Pons (tissue), 1 donor: Measurements from ENCODE around the gene RAX.
A peak's percentile ranks its signal among the peaks of the same experiment; 100 is the strongest.

Experiments
- DNase-seq: peaks from one replicate; pipeline ENCODE4 v3.0.0-alpha.2; 2016; ENCODE audit warnings: low spot score

Gene RAX

DNA sequence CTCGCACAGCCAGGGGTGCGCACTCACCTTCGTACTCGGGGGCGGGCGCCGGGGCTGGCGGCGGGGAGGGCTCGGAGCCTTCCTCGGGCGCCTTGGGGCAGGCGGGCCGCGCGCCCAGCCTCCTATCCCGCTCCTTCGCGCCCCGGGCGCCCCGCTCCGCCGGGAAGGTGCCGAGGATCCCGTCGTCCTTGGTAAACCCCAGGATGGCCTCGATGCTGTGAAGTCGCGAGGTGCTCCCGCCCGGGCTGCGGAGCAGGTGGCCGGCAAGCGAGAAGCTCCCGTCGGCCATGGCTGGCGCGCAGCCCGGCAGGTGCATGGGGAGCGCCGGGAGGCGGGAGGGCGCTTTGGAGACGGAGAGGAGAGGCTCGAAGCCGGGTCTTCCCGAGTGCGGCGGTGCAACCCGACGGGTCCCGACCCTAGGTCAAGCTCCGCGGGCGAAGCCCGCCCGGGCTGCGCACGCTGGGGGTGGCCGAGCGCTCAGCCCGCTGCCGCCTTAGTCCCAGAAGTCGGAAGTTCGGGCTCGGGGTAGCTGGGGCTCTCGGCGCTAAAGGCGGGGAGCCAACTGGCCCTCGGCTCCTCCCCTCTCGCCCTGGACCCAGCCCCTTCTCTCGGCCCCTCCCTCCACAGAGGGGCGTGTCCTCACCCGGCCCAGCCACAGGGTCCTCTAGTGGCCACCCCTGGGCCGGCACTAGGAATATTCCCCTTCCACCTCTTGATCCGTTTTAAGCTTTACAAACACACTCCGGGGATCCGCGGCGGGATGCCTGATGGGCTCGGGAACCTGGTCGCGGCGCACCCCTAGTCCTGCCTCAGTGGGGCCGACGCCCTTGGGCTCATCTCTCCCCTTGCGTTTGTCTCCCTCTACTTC lies at the start of gene RAX:
Gene RAX, minus strand, starts transcription at position 564 of the 868 bp plus-strand sequence. Its CDS starts 248 bp downstream, at position 316.
- no peak for DNase-seq

DNA sequence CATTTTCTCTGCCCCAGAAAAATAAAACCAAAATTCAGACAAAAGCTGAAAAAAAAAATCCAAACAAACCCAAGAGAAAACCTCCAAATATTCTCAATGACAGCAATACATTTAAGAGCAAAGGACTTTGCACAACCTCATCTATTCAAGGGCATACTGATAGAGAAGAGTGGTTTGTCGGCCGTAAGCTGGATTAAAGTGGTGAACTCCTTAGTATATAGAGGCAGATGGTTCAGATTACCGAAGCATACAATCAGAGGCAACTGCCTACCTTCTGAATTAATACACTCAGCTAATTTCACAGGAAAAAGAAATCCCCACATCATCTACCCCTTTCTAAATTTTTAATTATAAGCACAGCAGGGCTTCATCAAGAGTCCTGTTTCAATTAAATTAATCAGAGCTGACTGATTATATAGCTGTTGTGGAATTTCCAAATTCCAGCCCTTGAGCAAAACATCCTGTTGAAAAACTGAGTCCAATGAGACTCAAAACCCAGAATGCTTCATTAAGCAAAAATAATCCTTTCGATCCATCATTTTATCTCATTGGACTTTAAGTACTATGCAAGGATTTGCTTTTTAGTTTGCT lies 45.3 kb upstream of the RAX start, which contains the start of gene CPLX4:
Gene CPLX4, minus strand, starts transcription at position 190 of the 591 bp plus-strand sequence. Its CDS starts 187 bp downstream, at position 3.
- DNase-seq, result no peak

DNA sequence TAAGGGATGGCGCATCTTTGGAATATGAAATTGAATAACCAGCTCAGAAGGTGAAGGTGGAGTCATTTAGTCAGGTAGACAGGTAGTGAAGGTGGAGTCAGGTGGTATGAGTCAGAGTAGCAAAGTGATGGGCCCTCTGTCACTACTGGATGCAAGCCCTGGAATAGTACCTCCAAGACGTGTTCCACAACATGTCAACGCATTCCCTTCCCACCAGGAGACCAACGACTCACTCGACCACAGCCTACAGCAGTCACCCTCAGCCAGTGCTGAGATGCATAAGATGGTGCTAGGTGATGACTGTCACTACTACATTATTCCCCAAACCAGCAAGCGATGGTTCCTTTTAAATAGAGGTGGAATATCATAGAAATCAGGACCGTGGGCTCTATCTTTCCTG lies 38.4 kb upstream of the RAX start:
- DNase-seq, result no peak

DNA sequence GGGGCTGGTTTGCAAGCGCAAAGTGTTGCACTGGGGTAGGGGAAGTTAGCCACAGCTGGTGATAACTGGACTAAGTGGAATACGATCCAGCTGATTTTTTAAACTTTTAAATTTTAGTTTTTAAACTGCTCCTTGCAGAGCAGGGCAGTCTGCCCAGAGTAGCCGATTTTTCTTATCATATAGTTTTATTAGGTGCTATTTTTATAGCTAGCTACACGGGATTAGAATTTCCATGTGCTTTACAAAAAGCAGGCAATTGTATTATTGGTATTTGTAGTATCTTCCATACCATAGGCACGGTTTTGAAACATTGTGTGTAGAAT lies 35.6 kb upstream of the RAX start:
- no peak for DNase-seq

DNA sequence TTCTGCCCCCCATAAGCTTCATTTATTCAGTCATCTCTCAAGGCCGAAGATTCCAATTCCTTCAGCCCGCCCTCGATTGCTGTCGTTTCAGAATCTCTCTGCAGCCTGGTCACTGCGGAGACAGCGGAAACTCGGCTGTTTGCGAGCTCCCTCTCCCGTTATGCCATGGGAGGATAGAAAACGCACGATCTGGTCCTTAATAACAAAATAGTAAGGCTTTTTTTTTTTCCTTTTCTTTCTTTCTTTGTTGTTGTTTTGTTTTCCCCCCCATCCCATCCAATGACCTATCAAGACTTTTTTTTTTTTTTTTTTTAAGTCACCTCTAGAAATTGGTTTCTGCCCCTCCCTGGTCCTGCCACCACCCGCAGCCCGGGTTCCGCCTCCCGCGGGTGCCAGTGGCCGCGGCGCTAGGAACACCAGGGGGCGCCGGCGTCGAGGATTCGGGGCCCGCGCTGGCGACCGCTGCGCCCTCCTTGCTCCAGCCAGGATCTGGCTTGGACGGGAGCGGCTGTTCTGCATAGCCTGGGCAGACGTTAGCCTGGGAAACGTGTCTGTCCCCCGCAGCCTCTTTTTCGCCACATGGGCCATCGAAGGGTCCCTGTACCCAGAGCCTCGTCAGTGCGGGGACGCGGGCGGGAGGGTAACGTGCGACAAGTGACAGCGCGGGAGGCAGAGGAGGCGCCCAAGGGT lies 35.1 kb upstream of the RAX start:
- peak; percentile 19 for DNase-seq

DNA sequence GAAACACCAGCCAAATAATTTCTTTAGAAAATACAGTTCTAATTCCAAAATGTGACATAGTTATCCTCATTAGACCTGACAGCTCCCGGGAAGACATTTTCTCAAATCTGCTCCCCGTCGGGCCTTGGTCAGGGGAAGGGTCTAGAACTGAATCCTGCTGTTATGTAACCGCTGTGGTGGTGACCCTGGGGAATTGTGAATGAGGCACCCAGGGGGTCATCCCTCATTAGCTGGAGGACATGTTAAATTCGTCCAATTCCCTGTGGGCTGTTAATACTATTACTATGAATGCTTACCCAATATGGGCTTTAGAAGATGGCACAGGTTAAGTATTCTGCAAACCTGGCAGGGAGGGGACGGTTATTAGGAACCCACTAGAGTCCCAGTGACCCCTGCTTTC lies 33.4 kb upstream of the RAX start:
- no peak for DNase-seq

DNA sequence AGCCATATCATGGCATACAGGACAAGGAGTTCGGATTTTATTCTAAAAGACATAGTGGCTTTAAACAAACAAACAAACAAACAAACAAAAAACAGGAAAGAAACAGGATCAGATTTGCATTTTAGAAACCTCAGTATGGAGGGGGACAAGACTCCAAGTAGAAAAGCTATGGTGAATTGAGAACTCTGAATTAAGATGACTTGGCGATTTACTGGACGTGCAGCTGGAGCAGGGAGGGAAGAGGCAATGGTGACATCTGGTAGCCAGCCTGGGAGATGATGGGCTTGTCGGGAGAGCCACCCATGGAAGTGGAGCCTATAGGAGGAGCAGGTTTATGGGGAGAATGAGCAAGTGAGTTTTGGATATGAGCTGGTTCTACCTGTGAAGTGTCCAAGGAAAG lies 32.0 kb upstream of the RAX start:
- DNase-seq, result no peak

DNA sequence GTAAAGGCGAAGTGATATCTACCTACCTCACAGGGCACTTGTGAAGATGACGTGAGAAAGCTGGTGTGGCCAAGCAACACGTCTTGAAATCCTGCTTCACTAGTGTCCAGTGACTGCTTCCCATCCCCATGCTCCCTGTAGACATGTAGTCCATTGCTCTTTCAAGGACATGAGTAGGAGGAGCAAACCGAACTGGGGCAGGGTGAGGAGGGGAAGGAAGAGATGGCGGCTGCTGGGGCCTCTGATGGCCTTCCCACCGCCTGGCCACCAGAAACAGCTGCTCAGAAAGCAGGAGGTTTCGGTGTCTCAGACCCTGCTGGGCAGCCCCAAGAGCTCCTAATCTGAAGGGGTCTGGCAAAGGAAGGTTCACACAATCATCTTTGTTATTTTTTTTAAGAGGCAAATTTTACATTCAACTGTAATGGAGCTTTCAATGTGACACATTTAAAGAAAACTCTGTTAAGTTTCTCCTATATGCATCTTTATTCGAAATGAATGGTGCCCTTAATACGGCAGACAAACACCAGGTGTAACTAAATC lies 30.5 kb upstream of the RAX start:
- DNase-seq, result no peak

DNA sequence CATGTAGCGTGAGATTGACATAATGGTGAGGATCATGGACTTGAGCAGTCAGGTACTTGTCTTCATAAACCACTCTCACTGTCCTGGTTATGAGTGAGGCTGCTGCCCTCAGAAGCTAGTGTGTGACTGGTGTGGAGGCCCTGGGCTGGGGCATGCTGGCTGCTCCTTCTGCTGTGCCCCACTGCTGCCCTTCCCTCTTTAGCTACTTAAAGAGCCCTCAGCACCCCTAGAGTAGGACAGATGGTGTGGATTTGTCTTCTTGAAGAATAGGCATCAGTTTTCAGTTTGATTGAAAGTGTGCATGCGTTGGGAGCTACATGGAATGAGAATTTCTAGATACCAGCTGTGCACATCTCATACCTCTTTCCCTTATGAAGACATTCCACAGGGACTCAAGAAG lies 29.8 kb upstream of the RAX start:
- DNase-seq, result no peak

DNA sequence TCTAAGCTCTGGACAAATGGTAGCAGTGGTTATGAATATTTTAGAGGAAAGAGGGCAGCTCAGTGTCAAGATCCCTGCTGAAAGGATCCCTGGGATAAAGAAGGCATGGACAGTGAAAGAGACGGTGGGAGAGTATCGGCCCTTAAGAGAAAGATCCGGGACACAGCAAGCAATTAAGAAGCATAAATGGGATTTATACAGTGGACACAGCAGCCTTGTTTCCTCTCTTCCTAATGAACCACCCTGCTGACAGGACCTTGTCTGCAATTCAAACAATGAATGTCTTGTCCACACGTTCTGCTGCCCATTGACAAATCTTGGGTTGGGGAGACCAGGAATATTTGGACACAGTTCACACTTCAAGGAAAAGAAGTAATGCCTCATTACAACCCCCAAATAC lies 28.7 kb upstream of the RAX start:
- DNase-seq, result peak; percentile 35

DNA sequence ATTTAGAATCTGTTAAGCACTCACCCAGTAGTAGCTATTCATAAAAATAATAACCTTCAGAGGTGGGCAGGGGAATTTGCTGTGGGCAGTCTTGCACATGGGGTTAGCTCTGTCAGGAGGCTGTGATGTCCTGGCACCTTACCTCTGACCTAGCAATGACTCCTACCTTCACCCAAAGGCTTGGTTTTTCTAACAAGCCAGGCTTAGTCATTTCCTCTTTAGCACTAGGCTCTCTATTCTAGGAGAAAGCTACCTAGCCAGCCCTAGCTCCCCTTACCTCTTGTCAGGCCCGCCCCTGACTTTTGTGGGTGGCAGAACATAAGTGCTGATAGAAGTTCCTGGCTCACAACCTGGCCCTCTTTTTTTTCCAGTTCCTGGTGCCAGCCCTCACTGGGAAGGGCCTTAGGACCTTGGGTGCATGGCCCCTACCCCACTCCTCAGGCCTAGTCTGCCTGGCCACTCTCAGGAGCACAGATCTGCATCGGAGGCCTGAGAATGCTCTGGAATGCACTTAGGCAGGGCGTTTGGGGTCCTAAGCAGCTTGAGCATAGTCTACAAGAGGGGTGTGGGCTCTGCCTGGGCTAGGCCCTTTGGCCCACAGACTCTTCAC lies 27.5 kb upstream of the RAX start:
- no peak for DNase-seq

DNA sequence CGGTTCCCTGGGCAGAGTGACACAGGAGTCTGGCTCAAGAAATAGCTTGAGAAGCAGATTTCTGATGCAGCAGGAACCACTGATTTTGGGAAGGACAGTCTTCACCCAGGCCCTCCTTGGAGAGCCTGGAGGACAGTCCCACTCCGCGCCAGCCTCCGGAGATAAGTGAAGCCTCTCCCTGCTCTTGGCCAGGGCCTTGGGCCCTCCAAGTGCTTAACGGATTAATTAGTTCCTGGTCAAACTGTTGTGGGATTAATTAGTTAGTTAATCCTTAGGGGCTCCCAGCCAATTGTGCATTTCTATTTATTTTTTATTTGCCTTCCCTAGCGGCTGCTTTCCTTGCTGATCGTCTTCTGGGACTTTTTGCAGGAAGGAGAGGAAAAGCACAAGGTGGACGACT lies 25.6 kb upstream of the RAX start:
- no peak for DNase-seq

DNA sequence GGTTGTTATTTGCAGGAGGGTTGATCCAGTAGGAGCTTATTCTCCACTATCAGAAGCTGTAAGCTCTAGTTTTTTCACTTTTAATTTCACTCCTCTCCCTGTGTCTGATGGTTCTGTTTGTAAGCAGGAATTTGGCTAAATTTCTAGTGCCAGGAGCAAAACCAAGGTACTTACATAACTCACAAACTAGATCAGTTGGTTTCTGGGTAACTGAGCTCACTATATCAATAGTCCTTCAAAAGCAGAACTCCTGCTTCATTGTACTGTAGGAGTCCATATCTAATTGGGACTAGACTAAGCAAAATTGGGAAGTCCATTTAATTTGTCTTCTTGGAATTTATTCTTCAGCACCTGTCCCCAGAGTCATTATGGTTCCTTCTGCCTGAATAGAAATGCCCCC lies 20.1 kb upstream of the RAX start:
- DNase-seq, result no peak

DNA sequence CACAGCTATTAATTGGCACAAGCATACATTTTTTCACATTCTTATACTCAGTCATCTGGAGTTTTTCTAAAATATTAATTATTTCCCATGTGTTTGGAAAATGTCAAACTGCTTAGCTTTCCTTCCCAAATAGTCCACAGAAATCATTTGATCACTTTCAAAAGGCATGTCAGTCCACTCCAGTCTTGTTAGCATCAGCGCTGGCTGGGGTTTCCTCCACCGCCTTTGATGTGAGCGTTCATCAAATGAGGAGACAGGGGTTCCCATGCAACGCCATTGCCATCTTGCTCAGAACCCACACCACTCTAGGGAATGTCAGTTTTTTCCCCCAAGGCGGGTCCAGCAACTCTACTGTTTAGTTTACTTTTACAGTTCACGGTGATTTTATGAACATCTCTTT lies 13.1 kb upstream of the RAX start:
- no peak for DNase-seq

DNA sequence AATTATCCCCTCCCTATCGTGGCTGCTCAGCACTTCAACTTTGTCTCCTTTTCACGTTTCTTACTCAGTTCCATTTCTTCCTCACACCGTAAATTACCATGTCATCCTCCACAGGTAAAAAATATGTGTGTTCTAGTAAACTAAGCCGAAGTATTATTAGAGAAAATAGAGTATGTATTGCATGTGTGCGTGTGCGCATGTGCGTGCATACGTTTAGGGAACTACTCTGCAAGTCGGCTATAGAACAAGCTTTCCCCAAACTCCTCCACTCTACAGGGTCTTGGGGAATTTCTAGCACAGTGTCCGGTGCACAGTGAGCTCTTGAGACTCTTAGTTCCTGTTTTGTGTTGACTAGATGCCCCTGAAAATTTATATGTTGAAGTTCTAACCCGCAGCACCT lies 9.1 kb upstream of the RAX start:
- DNase-seq, result no peak

DNA sequence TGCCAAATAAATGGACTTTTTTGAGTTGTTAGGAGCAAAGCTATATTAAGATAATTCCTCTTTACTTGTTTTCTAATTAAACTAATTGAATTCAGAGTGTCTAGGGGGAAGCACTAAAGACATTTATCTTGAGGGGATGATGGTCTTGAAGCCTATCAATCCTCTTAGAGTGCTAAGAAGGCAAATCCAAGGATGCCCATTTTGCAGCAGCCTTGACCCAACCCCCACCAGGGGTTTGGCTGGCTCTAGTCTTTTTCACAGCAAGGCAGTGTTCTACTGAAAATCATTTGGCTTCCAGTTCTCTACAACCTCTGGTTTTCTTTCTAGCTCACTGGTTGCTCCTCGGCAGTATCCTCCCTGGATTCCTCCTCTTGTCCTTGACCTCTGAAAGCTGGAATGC lies 6.5 kb upstream of the RAX start:
- no peak for DNase-seq

DNA sequence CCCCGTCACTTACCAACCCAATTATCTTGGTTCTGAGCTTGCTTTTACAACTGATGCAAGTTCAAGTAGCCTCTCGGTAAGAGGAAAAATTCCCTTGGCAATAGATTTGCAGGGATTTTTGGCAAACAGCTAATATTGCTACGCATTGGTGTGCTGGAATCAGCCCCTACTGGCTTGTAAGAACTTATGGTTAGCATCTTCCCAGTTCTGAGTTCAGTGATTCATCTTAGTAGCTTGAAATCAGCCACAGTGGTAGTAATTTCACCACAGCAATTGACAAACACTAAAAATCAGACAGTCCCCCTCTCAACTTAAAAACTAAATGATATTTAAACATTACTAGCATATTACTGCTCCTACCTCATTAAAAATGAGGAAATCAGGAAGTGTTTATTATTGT lies 5.9 kb upstream of the RAX start:
- no peak for DNase-seq

DNA sequence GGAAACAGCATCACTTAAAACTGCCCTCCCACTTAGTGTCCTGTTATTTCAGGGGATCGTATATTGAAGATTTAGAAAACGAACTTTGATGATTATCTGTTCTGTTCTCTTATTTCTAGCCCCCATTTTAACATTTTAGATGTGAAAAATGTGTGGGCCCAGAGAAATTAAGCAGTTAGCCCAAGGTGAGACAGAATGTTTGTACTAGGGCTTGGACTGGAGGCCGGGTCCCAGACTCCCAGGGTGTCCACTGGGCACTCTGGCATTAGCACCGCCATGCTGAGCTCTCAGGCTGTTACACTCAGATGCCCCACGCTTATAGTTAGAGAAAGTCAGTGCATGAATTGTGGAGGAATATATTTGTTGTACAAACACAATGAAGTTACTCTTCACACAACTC lies 5.5 kb upstream of the RAX start:
- no peak for DNase-seq

DNA sequence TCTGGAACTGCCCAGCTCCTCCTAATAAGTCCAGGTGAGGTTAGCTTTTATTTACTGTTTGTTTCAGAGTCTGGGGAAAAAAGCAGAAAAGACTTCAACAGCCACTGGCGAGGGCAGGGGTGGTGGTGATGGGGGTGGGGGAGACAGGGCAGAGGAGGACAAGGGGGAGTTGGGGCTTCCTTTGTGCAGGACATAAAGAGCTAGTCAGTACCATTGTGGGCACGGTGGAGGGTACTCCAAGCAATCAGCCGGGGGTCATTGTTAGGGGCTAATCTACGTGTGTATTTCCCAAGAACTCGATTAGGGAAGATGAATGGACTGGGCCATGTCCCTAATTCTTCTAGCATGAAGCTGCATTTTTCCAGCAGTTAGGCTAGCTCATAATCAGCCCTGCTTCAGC lies 2.8 kb upstream of the RAX start:
- no peak for DNase-seq

DNA sequence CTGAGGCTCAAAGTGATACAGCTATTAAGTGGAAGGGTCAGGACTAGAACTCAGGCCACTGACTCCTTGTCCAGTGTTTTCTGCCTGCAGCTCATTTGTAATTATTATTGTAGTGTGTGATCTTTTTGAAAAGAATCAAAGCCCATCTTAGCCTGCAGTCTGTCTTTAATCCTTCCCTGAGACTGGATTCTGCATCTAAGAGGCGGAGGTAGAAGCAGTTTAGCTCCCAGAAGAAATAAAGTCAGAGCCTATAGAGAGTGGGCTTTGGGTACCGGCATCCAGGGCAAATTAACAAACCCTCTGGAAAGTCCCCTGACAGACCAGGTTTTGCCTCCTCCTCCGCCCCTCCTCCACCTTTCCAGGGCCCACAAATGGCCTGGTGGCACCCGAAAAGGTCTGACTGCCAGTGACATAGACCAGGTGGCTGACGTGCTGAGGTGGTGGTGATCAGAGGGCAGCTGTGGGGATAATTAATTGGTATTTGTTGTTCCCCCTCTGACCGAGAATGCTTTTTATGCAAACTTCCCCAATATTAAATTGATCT lies 2.2 kb upstream of the RAX start:
- no peak for DNase-seq

DNA sequence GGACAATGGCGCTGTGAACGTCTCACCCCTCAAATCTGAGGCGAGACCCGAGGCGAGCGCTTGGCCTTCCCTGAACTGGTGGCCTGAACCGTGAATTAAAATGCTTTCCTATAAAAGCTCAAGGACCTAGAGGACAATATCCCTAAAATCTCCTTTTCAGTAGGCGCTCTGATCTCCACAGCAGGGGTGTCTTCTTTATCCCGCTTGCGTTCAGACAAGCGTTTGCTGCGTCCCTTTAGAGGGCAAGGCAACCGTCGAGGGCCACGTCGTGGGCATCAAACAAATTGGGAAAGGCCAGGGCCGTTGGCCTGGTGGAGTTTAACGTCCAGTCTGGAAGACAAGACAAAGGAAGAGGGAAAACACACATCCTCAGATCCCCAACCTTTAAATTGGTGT lies 1.3 kb upstream of the RAX start:
- DNase-seq, result no peak
